ENCODE results near the gene CHST1.

Gene CHST1

GRCh38 chr11:45646275-45646927 is 19.0 kb downstream of the CHST1 start:
- DNase-seq = peak in 2 of 56 donors; percentile 19 to 22

DNA sequence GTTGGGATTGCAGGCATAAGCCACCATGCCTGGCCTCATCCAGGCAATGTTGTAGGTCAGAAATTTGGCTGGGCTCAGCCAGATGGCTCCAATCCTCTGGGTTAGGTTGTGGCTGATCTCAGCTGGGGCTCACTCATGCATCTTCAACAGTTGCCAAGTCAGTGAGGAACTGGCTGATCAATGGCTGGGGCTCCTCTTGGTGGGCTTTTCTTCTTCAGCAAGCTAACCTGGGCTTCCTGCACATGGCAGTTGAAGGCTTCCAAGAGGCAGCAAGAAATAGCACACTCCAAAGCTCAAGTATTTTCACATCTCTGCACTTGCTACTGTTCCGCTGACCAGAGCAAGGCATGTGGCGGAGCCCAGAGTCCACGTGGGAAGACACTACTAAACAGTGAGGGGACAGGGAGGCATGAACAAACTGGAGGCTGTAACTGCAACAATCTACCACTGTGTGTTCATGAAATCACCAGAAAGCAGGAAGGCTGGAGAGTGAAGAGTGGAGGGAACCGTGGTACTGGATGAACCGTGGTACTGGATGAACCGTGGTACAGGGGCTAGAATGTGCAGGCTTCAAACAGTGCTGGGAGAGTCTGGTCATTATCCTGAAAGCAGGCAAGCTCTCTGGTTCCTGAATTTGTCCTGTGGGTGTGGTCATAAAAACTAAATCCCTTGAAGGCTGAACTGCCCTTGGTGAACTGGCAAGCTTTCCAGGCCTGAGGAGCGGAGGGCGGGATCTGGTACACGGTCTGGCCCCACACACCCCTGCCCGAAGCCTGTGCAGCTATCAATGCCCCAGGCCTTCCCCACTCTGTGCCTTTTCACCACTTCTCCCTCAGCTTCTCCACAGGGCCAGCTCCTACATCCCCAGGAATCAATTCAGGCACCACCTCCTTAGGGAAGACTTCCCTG is 20.2 kb downstream of the CHST1 start:
- DNase-seq = no peak

GRCh38 chr11:45643598-45644260 is 21.7 kb downstream of the CHST1 start:
- no peak for DNase-seq

DNA sequence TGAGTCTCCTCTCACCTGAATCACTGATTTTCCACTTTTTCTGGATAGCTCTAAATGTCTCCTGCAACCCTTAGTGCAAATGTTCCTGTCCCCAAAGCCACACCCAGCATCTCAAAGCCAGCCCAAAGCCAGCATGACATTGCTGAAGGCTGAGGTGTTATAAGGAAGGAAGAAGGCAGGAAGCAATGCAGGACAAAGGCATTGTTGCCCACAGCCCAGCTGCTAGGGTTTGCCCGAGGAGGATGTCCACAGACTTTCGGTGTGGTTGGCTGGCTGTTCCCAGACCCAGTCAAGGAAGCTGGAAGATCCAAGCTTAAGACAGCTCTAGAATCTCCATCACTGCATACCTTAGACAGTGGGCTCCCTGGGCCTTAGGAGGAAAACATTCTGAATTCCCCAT is 23.5 kb downstream of the CHST1 start:
- DNase-seq = no peak

- no peak for DNase-seq
Measured at GRCh38 chr11:45638051-45638450, 27.4 kb downstream of the CHST1 start.

- no peak for DNase-seq
Measured at GRCh38 chr11:45635907-45636306, 29.5 kb downstream of the CHST1 start.

DNA sequence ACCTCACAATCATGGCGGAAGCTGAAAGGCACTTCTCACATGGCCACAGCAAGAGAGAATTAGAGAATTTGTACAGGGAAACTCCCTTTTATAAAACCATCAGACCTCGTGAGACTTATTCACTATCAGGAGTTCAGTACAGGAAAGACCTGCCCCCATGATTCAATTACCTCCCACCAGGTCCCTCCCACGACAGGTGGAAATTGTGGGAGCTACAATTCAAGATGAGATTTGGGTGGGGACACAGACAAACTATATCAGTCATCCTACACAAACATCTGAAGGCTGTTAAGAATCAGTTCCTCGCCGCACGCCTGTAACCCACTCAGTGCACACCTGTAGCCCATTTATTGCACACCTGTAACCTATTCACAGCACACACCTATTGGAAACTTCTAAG is 39.8 kb downstream of the CHST1 start:
- DNase-seq = no peak

- DNase-seq = no peak
Measured at GRCh38 chr11:45624095-45624494, 41.3 kb downstream of the CHST1 start.

DNA sequence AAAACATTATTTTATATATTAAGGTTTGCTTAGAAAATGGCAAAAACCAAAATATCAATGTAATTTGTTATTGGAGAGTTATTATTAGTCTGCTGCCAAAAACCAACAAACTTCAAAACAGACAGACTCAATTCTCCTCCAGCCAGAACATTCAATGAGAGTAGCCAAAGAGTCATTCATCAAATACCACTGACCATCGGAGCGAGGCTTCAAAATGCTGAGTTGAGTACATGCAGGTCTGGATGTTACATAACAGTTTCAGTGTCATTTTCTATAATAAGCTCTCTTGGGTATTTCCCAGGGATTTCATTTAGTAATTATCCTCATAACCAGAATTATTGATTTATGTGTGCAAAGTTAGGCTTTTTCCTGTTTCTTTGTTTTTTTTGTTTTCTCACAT is 42.6 kb downstream of the CHST1 start:
- DNase-seq = no peak

DNA sequence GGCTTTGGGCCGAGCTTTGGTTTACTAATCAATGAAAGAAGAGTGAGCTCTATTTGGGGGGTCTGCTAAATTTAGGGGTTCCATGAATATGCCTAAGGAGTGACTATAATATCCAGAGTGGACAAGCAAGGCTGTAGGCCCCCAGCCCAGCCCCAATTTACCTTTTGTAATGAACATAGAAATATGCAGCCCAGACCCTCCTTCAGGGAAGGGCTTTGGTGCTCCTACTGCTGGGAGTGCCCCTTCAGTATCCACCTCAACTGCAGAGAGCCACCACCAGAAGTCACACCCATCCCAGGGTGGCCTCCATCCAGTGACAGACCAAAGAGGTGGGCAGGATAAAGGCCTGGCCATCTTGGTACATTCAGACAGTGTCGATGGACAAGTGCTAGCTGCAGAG is 43.1 kb downstream of the CHST1 start:
- DNase-seq = no peak

- no peak for DNase-seq
Measured at GRCh38 chr11:45621588-45621987, 43.8 kb downstream of the CHST1 start.

- DNase-seq = no peak
Measured at GRCh38 chr11:45620243-45620642, 45.2 kb downstream of the CHST1 start.

GRCh38 chr11:45618897-45619296 is 46.5 kb downstream of the CHST1 start:
- DNase-seq = no peak

GRCh38 chr11:45617871-45618601 is 47.4 kb downstream of the CHST1 start:
- no peak for DNase-seq

- no peak for DNase-seq
Measured at GRCh38 chr11:45616802-45617549, 48.4 kb downstream of the CHST1 start.

GRCh38 chr11:45615182-45615792 is 50.1 kb downstream of the CHST1 start:
- DNase-seq = no peak

GRCh38 chr11:45614196-45614828 is 51.1 kb downstream of the CHST1 start:
- DNase-seq = no peak

GRCh38 chr11:45610627-45611026 is 54.8 kb downstream of the CHST1 start:
- no peak for DNase-seq

- no peak for DNase-seq
Measured at GRCh38 chr11:45609902-45610301, 55.5 kb downstream of the CHST1 start.

DNA sequence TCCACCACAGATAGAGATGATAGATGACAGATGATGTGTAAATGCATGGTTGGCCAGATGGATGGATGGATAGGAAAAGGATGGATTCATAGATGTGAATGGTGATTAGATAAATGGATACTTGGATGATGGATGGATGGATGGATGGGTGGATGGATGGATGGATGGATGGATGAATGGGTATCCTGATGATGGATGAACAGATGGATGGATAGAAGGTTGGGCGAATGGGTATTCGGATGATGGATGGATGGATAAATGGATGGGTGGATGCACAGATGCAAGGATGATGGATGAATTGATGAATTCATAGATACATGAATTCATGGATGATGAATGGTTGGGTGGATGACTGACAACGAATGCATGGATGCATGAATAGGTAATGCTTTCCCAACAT is 56.1 kb downstream of the CHST1 start:
- no peak for DNase-seq
